Measurements from ENCODE around the gene KPNA5. TPM values are rescaled to one million over a fixed set of nuclear protein-coding genes. Genes with fewer than 3 reads are reported as not detected.

The KPNA5 gene
- total RNA-seq (23.6 TPM), polyA plus RNA-seq (7.3 TPM)
- long read RNA-seq, donor 1: 0 reads
- long read RNA-seq, donor 2: 0 reads
- long read RNA-seq, donor 3, full-length matches to known transcripts: 5 of 5 reads
- long read RNA-seq, donor 3, partial matches to known transcripts: 0 of 5 reads
- long read RNA-seq, donor 3, other reads (novel, unspliced or antisense): 0 of 5 reads
- long read RNA-seq, donor 4: 0 reads
- long read RNA-seq, donor 5, partial matches to known transcripts: 0 of 1 reads
- long read RNA-seq, donor 5, other reads (novel, unspliced or antisense): 0 of 1 reads
- long read RNA-seq, donor 6, full-length matches to known transcripts: 7 of 7 reads
- long read RNA-seq, donor 6, partial matches to known transcripts: 0 of 7 reads
- long read RNA-seq, donor 6, other reads (novel, unspliced or antisense): 0 of 7 reads
- long read RNA-seq, donor 7, full-length matches to known transcripts: 8 of 8 reads
- long read RNA-seq, donor 7, partial matches to known transcripts: 0 of 8 reads
- long read RNA-seq, donor 7, other reads (novel, unspliced or antisense): 0 of 8 reads
- long read RNA-seq, donor 8, full-length matches to known transcripts: 2 of 2 reads
- long read RNA-seq, donor 8, partial matches to known transcripts: 0 of 2 reads
- long read RNA-seq, donor 8, other reads (novel, unspliced or antisense): 0 of 2 reads
- long read RNA-seq, donor 9, full-length matches to known transcripts: 1 of 1 reads
- long read RNA-seq, donor 9, partial matches to known transcripts: 0 of 1 reads
- long read RNA-seq, donor 9, other reads (novel, unspliced or antisense): 0 of 1 reads
- long read RNA-seq, donor 10, full-length matches to known transcripts: 2 of 2 reads
- long read RNA-seq, donor 10, partial matches to known transcripts: 0 of 2 reads
- long read RNA-seq, donor 10, other reads (novel, unspliced or antisense): 0 of 2 reads

GRCh38 chr6:116680880-116681672 is at the start of gene KPNA5:
Gene KPNA5, plus strand, starts transcription at chr6:116681211. Its CDS starts 124 bp downstream, at chr6:116681335.
- peak within 1 kb of the TSS; percentile 76 to 94 for H3K4me3 ChIP-seq (ENCODE audit: low read length in 2 of 2)
- no peaks in the 10 kb centered on the region for H3K9me3 ChIP-seq (ENCODE audit: control insufficient read depth in 2 of 2, insufficient read depth in 1 of 2, low read length in 1 of 2)
- H3K4me1 ChIP-seq (ENCODE audit: control insufficient read depth in 2 of 2, insufficient read depth in 2 of 2, low read length in 2 of 2): peaks cover 0 to 9% of the 10 kb centered on the region in 2 donors
- no peaks in the 10 kb centered on the region for H3K27me3 ChIP-seq (ENCODE audit: control insufficient read depth in 2 of 2, insufficient read depth in 1 of 2, low read length in 1 of 2)
- peaks cover 4 to 5% of the 10 kb centered on the region in 2 donors for H3K36me3 ChIP-seq (ENCODE audit: control insufficient read depth in 2 of 2, insufficient read depth in 2 of 2, low read length in 1 of 2)
- H3K27ac ChIP-seq (ENCODE audit: low read depth in 1 of 2, low read length in 1 of 2): peak within 1 kb of the TSS; percentile 91 to 93
- peak; percentile 64 to 96 (median 87) for DNase-seq (ENCODE audit: low read depth in 6 of 9, low spot score in 9 of 9)
- WGBS: under 1% methylated on average over 69 of the region's 69 CpGs

- H3K36me3 ChIP-seq (ENCODE audit: control insufficient read depth in 2 of 2, insufficient read depth in 2 of 2, low read length in 1 of 2): peaks cover 0 to 5% of the 10 kb centered on the region in 2 donors
- 16% methylated on average over 5 of the region's 5 CpGs for WGBS
- DNase-seq (ENCODE audit: low read depth in 6 of 9, low spot score in 9 of 9): peak; percentile 53 to 90 (median 74)
- no peak overlapping the region for H3K4me3 ChIP-seq (ENCODE audit: low read length in 2 of 2)
- H3K4me1 ChIP-seq (ENCODE audit: control insufficient read depth in 2 of 2, insufficient read depth in 2 of 2, low read length in 2 of 2): peaks cover 6 to 24% of the 10 kb centered on the region in 2 donors
- H3K9me3 ChIP-seq (ENCODE audit: control insufficient read depth in 2 of 2, insufficient read depth in 1 of 2, low read length in 1 of 2): no peaks in the 10 kb centered on the region
- H3K27me3 ChIP-seq (ENCODE audit: control insufficient read depth in 2 of 2, insufficient read depth in 1 of 2, low read length in 1 of 2): no peaks in the 10 kb centered on the region
- peak overlapping the region; percentile 3 to 88 for H3K27ac ChIP-seq (ENCODE audit: low read depth in 1 of 2, low read length in 1 of 2)
Measured at GRCh38 chr6:116631379-116631990, 49.5 kb upstream of the KPNA5 start.

- H3K4me1 ChIP-seq (ENCODE audit: control insufficient read depth in 2 of 2, insufficient read depth in 2 of 2, low read length in 2 of 2): peaks cover 6 to 24% of the 10 kb centered on the region in 2 donors
- WGBS: 41% methylated on average over 2 of the region's 2 CpGs
- DNase-seq (ENCODE audit: low read depth in 6 of 9, low spot score in 9 of 9): peak in 2 of 9 donors; percentile 40 to 64
- H3K4me3 ChIP-seq (ENCODE audit: low read length in 2 of 2): no peak overlapping the region
- H3K9me3 ChIP-seq (ENCODE audit: control insufficient read depth in 2 of 2, insufficient read depth in 1 of 2, low read length in 1 of 2): no peaks in the 10 kb centered on the region
- no peak overlapping the region for H3K27ac ChIP-seq (ENCODE audit: low read depth in 1 of 2, low read length in 1 of 2)
- no peaks in the 10 kb centered on the region for H3K27me3 ChIP-seq (ENCODE audit: control insufficient read depth in 2 of 2, insufficient read depth in 1 of 2, low read length in 1 of 2)
- peaks cover 0 to 5% of the 10 kb centered on the region in 2 donors for H3K36me3 ChIP-seq (ENCODE audit: control insufficient read depth in 2 of 2, insufficient read depth in 2 of 2, low read length in 1 of 2)
Measured at GRCh38 chr6:116633685-116634084, 47.3 kb upstream of the KPNA5 start.

- H3K4me1 ChIP-seq (ENCODE audit: control insufficient read depth in 2 of 2, insufficient read depth in 2 of 2, low read length in 2 of 2): no peaks in the 10 kb centered on the region
- no peaks in the 10 kb centered on the region for H3K9me3 ChIP-seq (ENCODE audit: control insufficient read depth in 2 of 2, insufficient read depth in 1 of 2, low read length in 1 of 2)
- DNase-seq (ENCODE audit: low read depth in 6 of 9, low spot score in 9 of 9): no peak
- H3K27me3 ChIP-seq (ENCODE audit: control insufficient read depth in 2 of 2, insufficient read depth in 1 of 2, low read length in 1 of 2): no peaks in the 10 kb centered on the region
- H3K27ac ChIP-seq (ENCODE audit: low read depth in 1 of 2, low read length in 1 of 2): no peak overlapping the region
- peaks cover 0 to 31% of the 10 kb centered on the region in 2 donors for H3K36me3 ChIP-seq (ENCODE audit: control insufficient read depth in 2 of 2, insufficient read depth in 2 of 2, low read length in 1 of 2)
- H3K4me3 ChIP-seq (ENCODE audit: low read length in 2 of 2): no peak overlapping the region
- 61% methylated on average over 5 of the region's 5 CpGs for WGBS
Measured at GRCh38 chr6:116648156-116648555, 32.9 kb upstream of the KPNA5 start.

GRCh38 chr6:116649129-116649528 is 31.9 kb upstream of the KPNA5 start:
- Histone ChIP-seq H3K27me3 (ENCODE audit: control insufficient read depth in 2 of 2, insufficient read depth in 1 of 2, low read length in 1 of 2) (no peaks in the 10 kb centered on the region), H3K4me3 (ENCODE audit: low read length in 2 of 2) (no peak overlapping the region), H3K9me3 (ENCODE audit: control insufficient read depth in 2 of 2, insufficient read depth in 1 of 2, low read length in 1 of 2) (no peaks in the 10 kb centered on the region), H3K36me3 (ENCODE audit: control insufficient read depth in 2 of 2, insufficient read depth in 2 of 2, low read length in 1 of 2) (peaks cover 0 to 33% of the 10 kb centered on the region in 2 donors), H3K27ac (ENCODE audit: low read depth in 1 of 2, low read length in 1 of 2) (no peak overlapping the region), H3K4me1 (ENCODE audit: control insufficient read depth in 2 of 2, insufficient read depth in 2 of 2, low read length in 2 of 2) (no peaks in the 10 kb centered on the region)
- 99% methylated on average over 3 of the region's 3 CpGs for WGBS
- no peak for DNase-seq (ENCODE audit: low read depth in 6 of 9, low spot score in 9 of 9)

GRCh38 chr6:116651916-116652315 is 29.1 kb upstream of the KPNA5 start:
- WGBS: 75% methylated on average over 4 of the region's 4 CpGs
- H3K9me3 ChIP-seq (ENCODE audit: control insufficient read depth in 2 of 2, insufficient read depth in 1 of 2, low read length in 1 of 2): no peaks in the 10 kb centered on the region
- H3K27ac ChIP-seq (ENCODE audit: low read depth in 1 of 2, low read length in 1 of 2): no peak overlapping the region
- H3K4me3 ChIP-seq (ENCODE audit: low read length in 2 of 2): no peak overlapping the region
- H3K36me3 ChIP-seq (ENCODE audit: control insufficient read depth in 2 of 2, insufficient read depth in 2 of 2, low read length in 1 of 2): peaks cover 0 to 26% of the 10 kb centered on the region in 2 donors
- DNase-seq (ENCODE audit: low read depth in 6 of 9, low spot score in 9 of 9): no peak
- no peaks in the 10 kb centered on the region for H3K27me3 ChIP-seq (ENCODE audit: control insufficient read depth in 2 of 2, insufficient read depth in 1 of 2, low read length in 1 of 2)
- no peaks in the 10 kb centered on the region for H3K4me1 ChIP-seq (ENCODE audit: control insufficient read depth in 2 of 2, insufficient read depth in 2 of 2, low read length in 2 of 2)

- H3K36me3 ChIP-seq (ENCODE audit: control insufficient read depth in 2 of 2, insufficient read depth in 2 of 2, low read length in 1 of 2): peaks cover 0 to 14% of the 10 kb centered on the region in 2 donors
- H3K27me3 ChIP-seq (ENCODE audit: control insufficient read depth in 2 of 2, insufficient read depth in 1 of 2, low read length in 1 of 2): no peaks in the 10 kb centered on the region
- no peaks in the 10 kb centered on the region for H3K9me3 ChIP-seq (ENCODE audit: control insufficient read depth in 2 of 2, insufficient read depth in 1 of 2, low read length in 1 of 2)
- no peak for DNase-seq (ENCODE audit: low read depth in 6 of 9, low spot score in 9 of 9)
- H3K4me3 ChIP-seq (ENCODE audit: low read length in 2 of 2): no peak overlapping the region
- H3K27ac ChIP-seq (ENCODE audit: low read depth in 1 of 2, low read length in 1 of 2): no peak overlapping the region
- peaks cover 0 to 4% of the 10 kb centered on the region in 2 donors for H3K4me1 ChIP-seq (ENCODE audit: control insufficient read depth in 2 of 2, insufficient read depth in 2 of 2, low read length in 2 of 2)
Measured at GRCh38 chr6:116661594-116661993, 19.4 kb upstream of the KPNA5 start.

- H3K4me1 ChIP-seq (ENCODE audit: control insufficient read depth in 2 of 2, insufficient read depth in 2 of 2, low read length in 2 of 2): peaks cover 0 to 4% of the 10 kb centered on the region in 2 donors
- no peaks in the 10 kb centered on the region for H3K9me3 ChIP-seq (ENCODE audit: control insufficient read depth in 2 of 2, insufficient read depth in 1 of 2, low read length in 1 of 2)
- peaks cover 0 to 10% of the 10 kb centered on the region in 2 donors for H3K36me3 ChIP-seq (ENCODE audit: control insufficient read depth in 2 of 2, insufficient read depth in 2 of 2, low read length in 1 of 2)
- H3K4me3 ChIP-seq (ENCODE audit: low read length in 2 of 2): no peak overlapping the region
- 100% methylated on average over 1 of the region's 1 CpG for WGBS
- H3K27ac ChIP-seq (ENCODE audit: low read depth in 1 of 2, low read length in 1 of 2): no peak overlapping the region
- no peak for DNase-seq (ENCODE audit: low read depth in 6 of 9, low spot score in 9 of 9)
- no peaks in the 10 kb centered on the region for H3K27me3 ChIP-seq (ENCODE audit: control insufficient read depth in 2 of 2, insufficient read depth in 1 of 2, low read length in 1 of 2)
Measured at GRCh38 chr6:116662202-116662601, 18.8 kb upstream of the KPNA5 start.

Measured in thymus (tissue), 14 donors.